ENCODE measurements around the gene PPP1R9A.

The PPP1R9A gene

GRCh38 chr7:94907811-94908322 lies 473 bp downstream of the PPP1R9A start:
- DNase-seq: peak; percentile 45
- in situ Hi-C loops (cut with HindIII; ENCODE audit: low pct_ligation_motif_present, low pct_unique_long_range_greater_than_20kb, low sequenced_read_pairs): no loop called here

DNA sequence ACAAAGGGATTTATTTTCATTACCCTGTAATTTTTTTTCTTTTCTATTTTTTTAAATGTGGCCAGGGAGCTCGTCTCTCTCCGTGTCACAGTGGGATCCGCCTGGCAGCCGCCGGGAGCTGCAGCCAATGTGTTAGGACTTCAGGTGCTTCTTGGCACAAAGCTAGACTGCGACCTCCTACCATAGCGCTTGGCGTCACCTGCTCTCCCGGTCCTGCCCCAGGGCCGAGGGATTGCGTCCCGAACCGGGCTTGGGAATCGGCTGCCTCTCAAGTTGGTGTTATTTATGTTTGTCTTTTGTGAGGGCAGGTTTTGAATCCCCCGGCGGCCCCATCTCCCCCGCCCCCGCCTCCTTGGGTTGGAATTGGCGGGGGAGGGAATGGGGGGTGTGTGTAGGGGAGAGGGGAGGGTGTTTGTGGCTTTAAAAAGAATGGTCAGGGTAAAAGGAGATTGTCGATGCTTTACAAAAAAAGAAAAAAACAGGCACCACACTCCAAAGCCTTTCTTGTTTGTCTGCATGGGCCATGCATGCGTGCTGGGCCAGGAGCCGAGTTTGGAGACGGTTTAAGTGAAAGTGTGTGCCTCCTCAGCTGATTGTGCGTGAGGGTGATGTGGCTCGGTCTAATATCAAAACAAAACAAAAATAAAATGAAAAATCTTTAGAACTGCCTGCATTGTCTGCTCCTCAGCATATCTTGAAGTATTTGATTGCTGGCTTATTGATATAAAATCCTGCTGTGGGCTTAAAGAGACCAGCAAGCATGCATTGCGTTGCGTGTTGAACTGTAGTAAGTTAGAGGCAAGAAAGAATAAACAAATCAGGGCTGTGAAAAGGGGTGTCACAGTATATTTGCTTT lies 1.2 kb downstream of the PPP1R9A start:
- in situ Hi-C loops (cut with HindIII; ENCODE audit: low pct_ligation_motif_present, low pct_unique_long_range_greater_than_20kb, low sequenced_read_pairs): no loop called here

DNA sequence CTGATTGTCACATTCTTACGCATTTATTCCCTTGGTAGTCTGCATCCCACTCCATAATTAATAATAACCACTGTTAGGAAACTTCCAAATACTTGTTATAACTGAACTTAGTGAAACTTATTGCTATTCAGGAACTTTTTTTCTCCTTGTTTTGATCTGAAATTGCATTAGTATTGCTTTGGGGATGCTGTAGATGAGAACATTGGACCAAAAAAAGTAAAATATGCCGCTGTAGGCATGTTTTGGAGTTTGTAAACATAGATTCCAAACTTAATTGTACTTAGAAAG lies 1.7 kb downstream of the PPP1R9A start:
- in situ Hi-C loops (cut with HindIII; ENCODE audit: low pct_ligation_motif_present, low pct_unique_long_range_greater_than_20kb, low sequenced_read_pairs): no loop called here
- no peak for DNase-seq

More for the DNA sequence above, 1.2 kb downstream of the PPP1R9A start:
- peak; percentile 73 for DNase-seq

- in situ Hi-C loops (cut with HindIII; ENCODE audit: low pct_ligation_motif_present, low pct_unique_long_range_greater_than_20kb, low sequenced_read_pairs): no loop called here
- peak; percentile 34 for DNase-seq
These were observed 4.7 kb downstream of the PPP1R9A start for GRCh38 chr7:94912085-94912484.

DNA sequence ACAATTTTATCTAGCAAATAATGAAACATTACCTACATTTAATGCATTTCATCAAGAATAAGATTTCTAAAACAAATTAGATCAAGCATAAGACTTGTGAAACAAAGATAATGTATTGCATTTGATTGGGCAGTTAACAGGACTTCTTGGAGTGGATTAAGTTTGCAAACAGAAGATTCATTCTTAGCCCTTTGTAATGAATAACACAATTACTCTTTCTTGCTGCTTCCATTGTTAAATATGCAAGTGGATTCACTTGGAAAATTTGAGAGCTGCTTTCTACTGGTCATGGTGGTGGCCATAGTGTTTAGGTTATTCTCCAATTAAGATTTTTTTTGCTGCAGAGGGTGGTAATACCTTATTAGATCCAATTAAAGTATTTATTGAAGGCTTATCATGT lies 6.0 kb downstream of the PPP1R9A start:
- in situ Hi-C loops (cut with HindIII; ENCODE audit: low pct_ligation_motif_present, low pct_unique_long_range_greater_than_20kb, low sequenced_read_pairs): no loop called here
- DNase-seq: no peak

- no peak for DNase-seq
- in situ Hi-C loops (cut with HindIII; ENCODE audit: low pct_ligation_motif_present, low pct_unique_long_range_greater_than_20kb, low sequenced_read_pairs): no loop called here
These were observed 14.5 kb downstream of the PPP1R9A start for GRCh38 chr7:94921911-94922310.

- in situ Hi-C loops (cut with HindIII; ENCODE audit: low pct_ligation_motif_present, low pct_unique_long_range_greater_than_20kb, low sequenced_read_pairs): no loop called here
- DNase-seq: no peak
These were observed 15.1 kb downstream of the PPP1R9A start for GRCh38 chr7:94922457-94922856.

- in situ Hi-C loops (cut with HindIII; ENCODE audit: low pct_ligation_motif_present, low pct_unique_long_range_greater_than_20kb, low sequenced_read_pairs): no loop called here
These were observed 16.0 kb downstream of the PPP1R9A start for GRCh38 chr7:94923412-94923811.

DNA sequence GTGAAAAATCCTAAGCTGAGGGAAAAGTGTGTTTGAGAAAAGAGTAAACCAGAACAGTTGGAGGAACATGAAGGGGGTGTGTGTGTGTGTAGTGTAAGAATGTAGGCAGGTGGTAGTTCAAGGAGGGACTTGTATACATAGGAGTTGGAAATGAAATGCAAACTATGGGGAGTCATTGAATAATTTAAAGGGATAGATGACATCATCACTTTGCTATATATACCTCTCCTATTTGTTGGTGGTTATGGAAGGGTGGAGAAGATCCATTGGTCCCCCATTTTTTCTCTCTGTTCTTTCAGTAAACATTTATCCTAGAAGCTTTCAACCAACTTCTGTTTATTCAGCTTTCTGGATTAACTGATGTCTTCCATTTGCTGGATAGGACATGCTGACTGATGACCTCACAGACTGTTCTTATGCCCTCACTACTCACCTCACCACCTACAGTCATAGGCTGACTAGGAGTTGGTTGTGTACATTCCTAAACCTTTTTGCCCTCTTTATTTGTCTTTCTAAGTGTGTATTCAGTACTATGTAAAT lies 20.8 kb downstream of the PPP1R9A start:
- in situ Hi-C loops (cut with HindIII; ENCODE audit: low pct_ligation_motif_present, low pct_unique_long_range_greater_than_20kb, low sequenced_read_pairs): no loop called here
- no peak for DNase-seq

More at GRCh38 chr7:94923412-94923811, 16.0 kb downstream of the PPP1R9A start:
- no peak for DNase-seq

- DNase-seq: no peak
- in situ Hi-C loops (cut with HindIII; ENCODE audit: low pct_ligation_motif_present, low pct_unique_long_range_greater_than_20kb, low sequenced_read_pairs): no loop called here
These were observed 26.0 kb downstream of the PPP1R9A start for GRCh38 chr7:94933256-94933990.

- in situ Hi-C loops (cut with HindIII; ENCODE audit: low pct_ligation_motif_present, low pct_unique_long_range_greater_than_20kb, low sequenced_read_pairs): no loop called here
- no peak for DNase-seq
These were observed 32.0 kb downstream of the PPP1R9A start for GRCh38 chr7:94939395-94939794.

DNA sequence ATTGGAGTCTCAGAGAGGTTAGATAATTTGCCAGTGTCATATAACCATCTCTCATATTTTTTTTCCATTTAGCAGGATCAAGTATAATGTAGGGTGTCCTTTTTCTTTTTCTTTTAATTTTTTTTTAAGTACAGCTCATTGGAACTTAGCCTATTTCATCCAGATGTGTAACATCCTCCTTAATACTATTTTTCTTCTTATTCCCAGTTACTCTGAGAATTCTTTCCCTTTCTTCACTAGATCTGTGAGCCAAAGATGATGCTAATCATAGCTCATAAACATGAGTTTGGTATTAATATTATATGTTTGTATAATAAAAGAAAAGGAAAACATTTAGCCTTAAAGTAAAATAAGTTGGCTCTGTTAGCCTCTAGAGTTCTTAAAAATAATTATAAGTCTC lies 32.8 kb downstream of the PPP1R9A start:
- in situ Hi-C loops (cut with HindIII; ENCODE audit: low pct_ligation_motif_present, low pct_unique_long_range_greater_than_20kb, low sequenced_read_pairs): no loop called here
- no peak for DNase-seq

DNA sequence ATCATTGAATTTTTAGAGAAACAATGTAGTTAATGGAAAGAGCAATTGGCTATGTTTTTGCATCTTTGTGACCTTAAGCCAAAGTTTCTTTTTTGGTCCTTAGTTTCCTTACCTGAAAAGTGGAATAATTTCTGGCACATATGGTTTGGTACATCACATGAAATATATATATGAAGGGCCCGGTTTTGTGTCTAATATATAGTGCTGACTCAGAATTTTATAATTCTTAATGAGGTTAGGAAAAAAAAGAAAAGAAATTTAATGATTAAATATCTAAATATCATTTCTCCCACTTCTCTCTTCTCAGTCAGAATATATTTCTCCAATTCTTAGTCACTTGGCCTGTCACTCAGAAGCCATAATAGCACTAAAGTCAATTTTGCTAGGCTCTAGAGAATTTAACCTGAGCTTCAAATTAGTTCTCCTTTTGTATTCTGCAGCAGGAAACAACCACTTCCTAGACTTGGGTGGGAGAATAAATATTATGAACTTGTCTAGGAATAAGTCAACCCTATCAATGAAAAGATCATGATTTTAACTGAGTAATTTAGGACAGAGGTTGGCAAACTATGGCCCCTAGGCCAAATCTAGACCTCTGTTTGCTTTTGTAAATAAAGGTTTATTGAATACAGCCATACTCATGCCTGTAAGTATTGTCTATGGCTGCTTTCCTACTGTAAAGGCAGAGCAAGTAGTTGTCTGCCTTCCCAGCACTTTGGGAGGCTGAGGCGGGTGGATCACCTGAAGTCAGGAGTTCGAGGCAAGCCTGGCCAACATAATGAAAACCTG lies 34.6 kb downstream of the PPP1R9A start:
- DNase-seq: no peak
- in situ Hi-C loops (cut with HindIII; ENCODE audit: low pct_ligation_motif_present, low pct_unique_long_range_greater_than_20kb, low sequenced_read_pairs): no loop called here

- DNase-seq: no peak
- in situ Hi-C loops (cut with HindIII; ENCODE audit: low pct_ligation_motif_present, low pct_unique_long_range_greater_than_20kb, low sequenced_read_pairs): no loop called here
These were observed 35.7 kb downstream of the PPP1R9A start for GRCh38 chr7:94943134-94943533.

DNA sequence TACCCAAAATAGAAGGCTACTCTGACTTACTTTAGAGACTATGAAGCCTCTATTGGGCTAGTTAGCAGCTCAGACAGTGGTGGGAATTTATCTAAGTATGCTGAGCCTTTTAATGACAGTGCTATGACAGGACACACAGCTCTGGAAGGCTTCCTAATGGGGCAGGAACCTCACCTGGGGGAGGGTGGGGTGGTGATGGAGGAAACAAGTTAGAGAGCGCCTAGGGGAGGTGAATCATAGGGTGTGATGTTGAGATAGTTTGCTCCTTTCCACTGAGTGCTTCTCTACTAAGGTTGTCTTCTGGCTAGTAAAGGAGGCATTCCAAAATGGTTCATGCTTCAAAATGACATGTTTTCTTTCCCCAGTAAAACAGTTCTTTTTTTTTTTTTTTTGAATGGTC lies 42.1 kb downstream of the PPP1R9A start:
- in situ Hi-C loops (cut with HindIII; ENCODE audit: low pct_ligation_motif_present, low pct_unique_long_range_greater_than_20kb, low sequenced_read_pairs): no loop called here
- no peak for DNase-seq

DNA sequence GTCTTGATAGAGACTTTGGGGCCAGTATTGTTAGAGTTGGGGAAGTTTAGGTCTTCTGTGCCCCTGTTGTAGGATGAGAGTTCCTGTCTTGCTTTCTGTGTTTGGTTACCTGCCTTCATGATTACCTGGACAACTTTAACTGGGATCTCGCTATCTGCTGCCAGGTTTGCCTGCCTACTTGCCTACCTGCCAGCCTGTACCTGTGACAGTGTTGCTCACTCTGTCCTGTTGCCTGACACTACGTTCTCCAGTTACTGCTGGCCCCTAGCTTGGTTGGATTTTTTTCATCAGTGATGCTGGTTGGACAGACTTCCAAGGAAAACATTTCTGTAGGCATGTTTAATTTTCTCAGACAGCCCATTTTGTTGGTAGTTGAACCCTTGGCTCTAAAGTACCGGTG lies 48.4 kb downstream of the PPP1R9A start:
- in situ Hi-C loops (cut with HindIII; ENCODE audit: low pct_ligation_motif_present, low pct_unique_long_range_greater_than_20kb, low sequenced_read_pairs): no loop called here
- DNase-seq: no peak

DNA sequence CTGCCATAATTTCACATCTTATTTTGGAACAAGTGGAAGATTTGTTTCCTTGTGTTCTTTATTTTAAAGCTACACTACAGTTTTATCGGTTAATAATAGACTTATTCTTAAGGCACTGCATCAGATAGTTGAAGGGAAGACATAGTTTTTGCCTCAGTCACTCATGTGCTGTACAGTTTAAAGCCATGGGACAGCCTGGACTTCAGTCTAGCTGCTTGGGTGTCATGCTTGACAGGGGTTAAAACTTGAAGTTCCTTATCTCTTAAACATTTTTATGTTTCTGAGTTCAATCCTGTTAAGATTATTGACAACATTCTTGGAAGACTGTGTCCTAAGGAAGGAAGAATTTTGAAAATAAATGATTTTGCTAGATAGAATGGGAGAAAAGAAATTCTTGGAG lies 49.7 kb downstream of the PPP1R9A start:
- DNase-seq: peak; percentile 56
- in situ Hi-C loops (cut with HindIII; ENCODE audit: low pct_ligation_motif_present, low pct_unique_long_range_greater_than_20kb, low sequenced_read_pairs): no loop called here

DNA sequence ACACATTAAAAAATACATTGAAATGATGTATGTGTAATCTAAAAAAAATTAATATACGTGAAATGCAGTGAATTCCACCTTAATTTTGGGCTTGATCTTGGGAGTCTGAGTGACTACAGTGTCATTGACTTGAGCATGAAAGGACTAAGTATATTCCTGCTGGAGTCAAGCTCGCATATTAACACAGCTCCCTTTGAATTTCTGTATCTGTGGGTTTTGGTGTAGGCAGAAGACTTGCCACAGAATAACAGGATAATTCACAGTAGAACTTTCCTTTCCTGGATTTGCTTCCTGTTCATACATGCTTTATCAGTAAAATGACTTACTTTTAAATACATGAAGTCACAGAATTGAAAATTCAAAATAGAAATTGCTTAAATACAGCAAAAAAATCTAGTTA lies 55.3 kb downstream of the PPP1R9A start:
- in situ Hi-C loops (cut with HindIII; ENCODE audit: low pct_ligation_motif_present, low pct_unique_long_range_greater_than_20kb, low sequenced_read_pairs): no loop called here
- no peak for DNase-seq
